Common myeloid progenitor, CD34-positive (primary cell): ENCODE measurements around the gene SEMA4C. TPM values are rescaled to one million over a fixed set of nuclear protein-coding genes. Genes with fewer than 3 reads are reported as not detected.

Experiments
- CTCF ChIA-PET: fragments of 350-600 bp; sonication (Branson Sonifier 250); formaldehyde crosslinking; loops from one replicate; lab custom pipeline; 2021; ENCODE audit warnings: antibody characterized with exemption; lab: Charles Lee
- POLR2A ChIA-PET: fragments of 350-600 bp; sonication (Branson Sonifier 250); formaldehyde crosslinking; loops from one replicate; lab custom pipeline; 2021; ENCODE audit warnings: antibody characterized with exemption; lab: Charles Lee
- DNase-seq, 3 donors: peaks; one replicate each; pipeline versions ENCODE4 v3.0.0 to v3.0.0-alpha.2; 2013
- H3K27ac ChIP-seq, 2 experiments: 1 replicate in 1 of 2; 2 replicates in 1 of 2; pipeline ENCODE4 v1.7.0; 2013; ENCODE audit warnings: inconsistent platforms in 2 of 2, low read length in 2 of 2, mild to moderate bottlenecking in 2 of 2, low read depth in 1 of 2, moderate library complexity in 1 of 2; ENCODE audit not compliant: severe bottlenecking in 2 of 2, insufficient read depth in 1 of 2, poor library complexity in 1 of 2
- H3K27me3 ChIP-seq, 5 experiments: replicated peaks in 2 of 5; 1 replicate in 3 of 5; 2 replicates in 2 of 5; pipeline versions ENCODE4 v1.6.1 to v1.7.0; 2013; ENCODE audit warnings: low read length in 4 of 5, mild to moderate bottlenecking in 2 of 5, moderate library complexity in 2 of 5, inconsistent platforms in 1 of 5; ENCODE audit not compliant: insufficient read depth in 5 of 5, control insufficient read depth in 4 of 5
- H3K36me3 ChIP-seq, 4 experiments: 1 replicate in 2 of 4; 2 replicates in 2 of 4; pipeline versions ENCODE4 v1.6.1 to v1.7.0; 2013; ENCODE audit warnings: low read length in 3 of 4, control low read depth in 1 of 4, mild to moderate bottlenecking in 1 of 4; ENCODE audit not compliant: control insufficient read depth in 4 of 4, insufficient read depth in 4 of 4
- H3K4me1 ChIP-seq, 4 experiments: 1 replicate in 3 of 4; 2 replicates in 1 of 4; pipeline versions ENCODE4 v1.6.1 to v1.7.1; 2013; ENCODE audit warnings: low read length in 3 of 4, mild to moderate bottlenecking in 3 of 4, control low read depth in 1 of 4, inconsistent platforms in 1 of 4, moderate library complexity in 1 of 4; ENCODE audit not compliant: control insufficient read depth in 4 of 4, insufficient read depth in 4 of 4; ENCODE audit errors: control extremely low read depth in 1 of 4
- H3K4me3 ChIP-seq, 7 experiments: 1 replicate in 4 of 7; 2 replicates in 3 of 7; pipeline versions ENCODE4 v1.5.1 to v1.7.0; 2013; ENCODE audit warnings: mild to moderate bottlenecking in 7 of 7, low read length in 6 of 7, moderate library complexity in 6 of 7, inconsistent platforms in 2 of 7, low read depth in 2 of 7, control low read depth in 1 of 7; ENCODE audit not compliant: insufficient read depth in 4 of 7, control insufficient read depth in 1 of 7; ENCODE audit errors: extremely low read depth in 1 of 7
- H3K9me3 ChIP-seq, 5 experiments: 1 replicate in 4 of 5; 2 replicates in 1 of 5; pipeline versions ENCODE4 v1.6.1 to v1.7.1; 2013; ENCODE audit warnings: low read length in 4 of 5, mild to moderate bottlenecking in 2 of 5, inconsistent platforms in 1 of 5, low read depth in 1 of 5, moderate library complexity in 1 of 5; ENCODE audit not compliant: control insufficient read depth in 4 of 5, insufficient read depth in 2 of 5; ENCODE audit errors: control extremely low read depth in 1 of 5
- WGBS: methylation state at CpG from one replicate; pipeline ENCODE4 v1.1.5; 2013; ENCODE audit not compliant: insufficient coverage; 5-methylcytosine and 5-hydroxymethylcytosine counted together
- polyA plus RNA-seq: library from polyadenylated mRNA; unstranded; fragments of 120-200 nt; gene quantifications from one replicate; pipeline ENCODE4 v1.2.1, GENCODE V29; 2013

SEMA4C gene
- polyA plus RNA-seq: 9.0 TPM

GRCh38 chr2:96869822-96870625, at the start of gene SEMA4C:
SEMA4C (minus strand) TSS chr2:96870080; CDS start chr2:96867886, 2,194 bp downstream.
- H3K36me3 ChIP-seq: peaks cover 3 to 11% (median 9%) of the 10 kb centered on the region in 4 experiments
- H3K9me3 ChIP-seq: no peaks in the 10 kb centered on the region
- peak within 1 kb of the TSS; percentile 67 to 85 (median 71) for H3K4me3 ChIP-seq
- DNase-seq: peak in 2 of 3 donors; percentile 47 to 57
- H3K27ac ChIP-seq: peak within 1 kb of the TSS in 1 of 2 experiments; percentile 74
- H3K4me1 ChIP-seq: peaks cover 0 to 45% (median 41%) of the 10 kb centered on the region in 4 experiments
- H3K27me3 ChIP-seq: peaks cover 0 to 5% (median 4%) of the 10 kb centered on the region in 5 experiments
- ChIA-PET CTCF (interaction anchor here (1.2 to 4.2 kb wide), 5 partner anchors 12 to 91 kb away, joined by 3 to 27 read pairs (median 5); partner anchors contain the start of gene ANKRD39), POLR2A (interaction anchor here (1.0 kb wide), 1 partner anchor 23 kb away, joined by 3 read pairs; no protein-coding TSS in a partner anchor)
- under 1% methylated on average over 73 of the region's 93 CpGs for WGBS

- Histone ChIP-seq H3K9me3 (peaks cover 0 to 18% (median 0%) of the 10 kb centered on the region in 5 experiments), H3K27me3 (no peaks in the 10 kb centered on the region), H3K4me1 (peaks cover 0 to 9% (median 6%) of the 10 kb centered on the region in 4 experiments), H3K27ac (peak overlapping the region in 1 of 2 experiments; percentile 80), H3K4me3 (no peak overlapping the region), H3K36me3 (no peaks in the 10 kb centered on the region)
- ChIA-PET CTCF (interaction anchor here (1.2 to 1.3 kb wide), 2 partner anchors 12 to 61 kb away, joined by 3 read pairs; partner anchors contain the start of gene ANKRD39), POLR2A (no interaction called here)
- WGBS: 94% methylated on average over 19 of the region's 19 CpGs
- DNase-seq: peak in 1 of 3 donors; percentile 44
These were observed 49.1 kb upstream of the SEMA4C start for GRCh38 chr2:96918754-96919550.

GRCh38 chr2:96918092-96918753, 48.3 kb upstream of the SEMA4C start:
- no peak for DNase-seq
- Histone ChIP-seq H3K27me3 (no peaks in the 10 kb centered on the region), H3K9me3 (peaks cover 0 to 18% (median 0%) of the 10 kb centered on the region in 5 experiments), H3K36me3 (no peaks in the 10 kb centered on the region), H3K4me1 (peaks cover 0 to 15% (median 12%) of the 10 kb centered on the region in 4 experiments), H3K27ac (peak overlapping the region in 1 of 2 experiments; percentile 80), H3K4me3 (no peak overlapping the region)
- POLR2A ChIA-PET: no interaction called here
- CTCF ChIA-PET: interaction anchor here (1.3 kb wide), 1 partner anchor 13 kb away, joined by 3 read pairs; no protein-coding TSS in a partner anchor

- POLR2A ChIA-PET: interaction anchor here (1.0 kb wide), 1 partner anchor 18 kb away, joined by 3 read pairs; no protein-coding TSS in a partner anchor
These were observed 47.0 kb upstream of the SEMA4C start for GRCh38 chr2:96916646-96917543.

GRCh38 chr2:96916156-96916630, 46.3 kb upstream of the SEMA4C start:
- Histone ChIP-seq H3K9me3 (peaks cover 0 to 18% (median 0%) of the 10 kb centered on the region in 5 experiments), H3K27me3 (peaks cover 0 to 2% (median 0%) of the 10 kb centered on the region in 5 experiments), H3K4me3 (no peak overlapping the region), H3K36me3 (no peaks in the 10 kb centered on the region), H3K4me1 (peaks cover 0 to 27% (median 16%) of the 10 kb centered on the region in 4 experiments), H3K27ac (no peak overlapping the region)
- POLR2A ChIA-PET: interaction anchor here (1.0 kb wide), 1 partner anchor 17 kb away, joined by 3 read pairs; no protein-coding TSS in a partner anchor
- CTCF ChIA-PET: interaction anchor here (1.0 to 1.6 kb wide), 2 partner anchors 22 to 58 kb away, joined by 3 to 7 read pairs; no protein-coding TSS in a partner anchor
- DNase-seq: no peak
- WGBS: 97% methylated on average over 9 of the region's 10 CpGs

More at GRCh38 chr2:96916646-96917543, 47.0 kb upstream of the SEMA4C start:
- peaks cover 0 to 27% (median 16%) of the 10 kb centered on the region in 4 experiments for H3K4me1 ChIP-seq
- no peak for DNase-seq
- 95% methylated on average over 17 of the region's 22 CpGs for WGBS
- peaks cover 0 to 2% (median 0%) of the 10 kb centered on the region in 5 experiments for H3K27me3 ChIP-seq
- no peaks in the 10 kb centered on the region for H3K36me3 ChIP-seq
- CTCF ChIA-PET: interaction anchor here (1.0 to 1.6 kb wide), 2 partner anchors 21 to 59 kb away, joined by 3 to 7 read pairs; no protein-coding TSS in a partner anchor
- H3K27ac ChIP-seq: peak overlapping the region in 1 of 2 experiments; percentile 80
- peaks cover 0 to 18% (median 0%) of the 10 kb centered on the region in 5 experiments for H3K9me3 ChIP-seq
- no peak overlapping the region for H3K4me3 ChIP-seq
